Skeletal muscle cell (primary cell): ENCODE results near the gene FASTKD2.
A peak's percentile ranks its signal among the peaks of the same experiment; 100 is the strongest.
"Not testable (repeated sequence)": the region's sequence is repeated elsewhere in the genome, so short reads cannot be mapped to it uniquely, and the experiment has no call there.

ENCODE experiments used
- DNase-seq: peaks from one replicate; pipeline ENCODE4 v3.0.0-alpha.2; 2010; ENCODE audit warnings: low read depth
- H3K4me3 ChIP-seq: 2 replicates; pipeline ENCODE4 v1.5.1; 2011; ENCODE audit warnings: low read depth, mild to moderate bottlenecking, control low read depth, low read length, moderate library complexity

FASTKD2 gene

GRCh38 chr2:206784559-206785353 is 19.4 kb downstream of the FASTKD2 start:
- DNase-seq, result no peak
- no peak overlapping the region for H3K4me3 ChIP-seq

GRCh38 chr2:206790311-206790935 is 25.0 kb downstream of the FASTKD2 start:
- DNase-seq, result no peak
- H3K4me3 ChIP-seq, result no peak overlapping the region

DNA sequence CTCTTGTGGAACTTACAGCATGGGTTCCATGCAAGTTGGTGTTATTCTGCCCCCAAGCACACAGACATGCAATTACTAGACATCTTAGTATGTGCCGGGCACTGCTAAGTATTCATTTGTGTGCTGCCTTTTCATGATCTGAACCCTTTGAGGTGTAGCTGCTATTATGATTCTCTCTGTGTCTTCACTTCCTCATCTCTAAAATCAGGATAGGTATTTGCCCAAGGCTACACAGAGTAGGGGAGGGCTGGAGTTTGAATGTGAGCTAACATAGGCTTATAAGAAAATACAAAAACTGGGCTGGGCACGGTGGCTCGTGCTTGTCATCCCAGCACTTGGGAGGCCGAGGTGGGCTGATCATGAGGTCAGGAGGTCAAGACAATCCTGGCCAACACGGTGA is 27.2 kb downstream of the FASTKD2 start:
- no peak for DNase-seq
- H3K4me3 ChIP-seq, result no peak overlapping the region

DNA sequence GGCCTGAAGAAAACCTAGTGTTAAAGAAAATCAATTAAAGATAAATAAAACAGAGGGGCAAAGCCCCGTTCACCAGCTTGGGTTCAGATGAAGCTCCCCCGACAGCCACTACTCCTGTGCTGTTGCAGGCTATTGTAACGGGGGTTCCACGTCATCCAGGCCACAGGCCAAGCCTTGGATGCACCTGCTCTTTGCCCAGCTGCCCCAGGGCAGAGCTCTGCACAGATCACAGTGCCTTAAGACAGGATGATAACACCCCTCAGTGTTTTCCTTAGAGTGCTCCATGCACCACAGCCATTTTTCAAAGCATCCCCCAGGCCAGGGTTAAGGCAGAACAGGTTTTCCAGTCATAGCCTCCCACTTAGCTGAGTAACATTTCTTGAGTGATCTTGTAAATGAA is 32.0 kb downstream of the FASTKD2 start:
- no peak overlapping the region for H3K4me3 ChIP-seq
- no peak for DNase-seq

DNA sequence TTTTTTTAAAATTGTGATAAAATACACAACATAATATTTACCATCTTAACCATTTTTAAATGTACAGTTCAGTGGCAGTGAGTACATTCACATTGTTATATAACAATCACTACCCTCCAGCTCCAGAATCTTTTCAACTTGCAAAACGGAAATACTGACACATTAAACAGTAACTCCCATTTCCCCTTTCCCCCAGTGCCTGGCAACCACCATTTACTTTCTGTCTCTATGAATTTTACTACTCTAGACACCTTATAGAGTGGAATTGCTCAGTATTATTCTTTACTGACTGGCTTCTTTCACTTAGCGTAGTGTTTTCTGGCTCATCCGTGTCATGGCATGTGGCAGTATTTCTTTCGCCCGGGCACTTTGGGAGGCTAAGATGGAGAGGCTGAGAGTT is 32.6 kb downstream of the FASTKD2 start:
- H3K4me3 ChIP-seq, result no peak overlapping the region

DNA sequence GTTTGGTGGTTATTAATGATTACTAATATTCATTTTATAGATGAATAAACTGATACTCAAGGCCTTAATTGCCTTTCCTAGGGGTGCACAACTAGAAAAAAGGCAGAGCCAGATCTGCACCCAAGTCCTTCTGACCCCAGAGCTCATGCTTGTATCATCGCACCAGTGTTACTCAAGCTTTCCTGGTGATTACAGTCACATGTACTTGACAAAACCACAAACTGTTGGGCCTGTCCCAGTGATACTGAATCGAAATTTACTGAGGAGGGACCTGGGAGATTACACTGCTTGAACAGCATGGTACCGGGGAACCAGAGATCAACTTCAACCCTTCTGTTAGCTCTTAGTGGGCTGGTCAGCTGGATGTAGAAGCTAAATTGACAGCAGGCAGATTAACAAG is 33.7 kb downstream of the FASTKD2 start:
- DNase-seq, result no peak
- no peak overlapping the region for H3K4me3 ChIP-seq

More for the DNA sequence above, 32.6 kb downstream of the FASTKD2 start:
- DNase-seq, result no peak

- DNase-seq, result peak; percentile 49
- H3K4me3 ChIP-seq, result no peak overlapping the region
These were observed 35.4 kb downstream of the FASTKD2 start for GRCh38 chr2:206800506-206801417.

GRCh38 chr2:206801418-206802189 is 36.2 kb downstream of the FASTKD2 start:
- H3K4me3 ChIP-seq, result no peak overlapping the region
- DNase-seq, result no peak

DNA sequence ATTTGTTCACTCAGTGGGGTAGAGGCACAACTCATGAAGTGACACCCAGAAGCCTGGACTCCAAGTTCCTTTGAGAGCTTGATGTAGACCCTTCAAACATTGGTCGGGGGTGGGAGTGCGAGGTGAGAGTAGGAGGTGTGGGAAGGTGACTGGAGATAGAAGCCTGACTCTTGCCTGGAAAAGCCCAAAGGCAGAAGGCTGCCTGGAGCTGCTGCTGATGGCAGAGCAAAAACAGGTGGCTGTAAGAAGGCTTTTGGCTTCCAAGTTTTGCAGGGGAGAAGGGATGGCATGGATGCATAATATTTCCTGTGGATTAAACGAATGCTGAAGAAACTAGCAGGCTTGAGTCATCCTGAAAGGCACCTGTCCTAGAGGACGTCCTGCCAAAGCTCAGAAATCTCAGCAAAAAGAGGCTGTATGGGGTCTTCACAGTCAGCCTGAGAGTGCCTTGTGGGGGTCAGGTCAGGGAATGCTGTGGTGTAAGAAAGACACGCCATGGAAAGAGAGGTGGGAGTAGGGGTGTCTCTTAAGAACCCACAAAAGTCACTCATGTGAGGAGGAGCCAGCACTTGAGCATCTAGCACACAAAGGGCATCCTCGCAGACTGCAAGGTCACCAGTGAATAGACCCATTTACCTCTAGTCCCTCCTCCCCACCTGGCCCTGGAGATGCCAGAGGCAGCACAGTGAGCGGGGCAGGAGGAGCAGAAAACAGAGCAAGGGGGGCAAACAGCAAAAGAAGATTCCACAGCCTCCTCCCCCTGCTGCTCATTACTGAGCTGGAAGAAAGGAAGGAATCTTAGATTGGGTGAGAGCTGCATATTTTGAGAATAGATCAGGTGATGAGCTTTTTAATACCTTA is 37.5 kb downstream of the FASTKD2 start:
- no peak overlapping the region for H3K4me3 ChIP-seq
- DNase-seq, result no peak

DNA sequence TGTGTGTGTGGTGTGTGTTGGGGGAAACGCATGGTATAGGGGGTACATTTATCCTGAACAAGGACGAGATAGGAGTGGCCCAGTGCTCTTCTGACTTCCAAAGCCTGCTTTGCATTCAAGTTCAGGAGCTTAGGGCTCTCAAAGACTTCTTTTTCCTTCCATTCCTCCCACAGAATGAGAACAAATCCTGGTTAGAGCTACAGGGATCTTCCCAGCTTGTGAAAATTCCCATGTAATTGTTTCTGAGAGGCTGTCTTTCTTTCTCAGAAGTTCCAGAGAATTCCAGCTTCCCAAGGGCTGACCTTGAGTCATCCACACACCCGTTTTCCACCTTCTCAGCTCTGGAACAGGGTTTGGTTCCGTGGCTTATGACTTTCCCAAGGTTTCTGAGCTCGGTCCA is 38.9 kb downstream of the FASTKD2 start:
- H3K4me3 ChIP-seq, result no peak overlapping the region
- no peak for DNase-seq

GRCh38 chr2:206805887-206806607 is 40.6 kb downstream of the FASTKD2 start:
- H3K4me3 ChIP-seq, result no peak overlapping the region
- DNase-seq, result no peak

DNA sequence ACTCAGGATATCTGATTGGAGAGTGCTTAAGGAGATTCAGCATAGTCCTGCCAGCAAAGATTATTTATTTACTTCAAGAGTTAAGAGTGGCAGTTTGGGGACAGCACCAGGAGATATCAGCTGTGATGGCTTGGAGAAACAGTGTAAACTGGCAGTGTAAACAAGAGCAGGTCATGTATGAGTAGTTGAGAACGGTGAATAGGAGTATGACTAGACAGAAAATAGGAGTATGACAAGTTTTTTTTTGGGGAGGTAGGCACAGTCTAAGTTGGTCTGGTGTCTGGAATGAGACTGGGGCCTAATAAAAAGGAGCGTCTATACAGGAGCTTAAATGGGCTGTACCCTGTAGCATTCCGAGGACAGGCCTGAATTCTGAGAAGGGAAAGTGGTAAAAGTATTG is 42.2 kb downstream of the FASTKD2 start:
- not testable (repeated sequence) for DNase-seq, H3K4me3 ChIP-seq

DNA sequence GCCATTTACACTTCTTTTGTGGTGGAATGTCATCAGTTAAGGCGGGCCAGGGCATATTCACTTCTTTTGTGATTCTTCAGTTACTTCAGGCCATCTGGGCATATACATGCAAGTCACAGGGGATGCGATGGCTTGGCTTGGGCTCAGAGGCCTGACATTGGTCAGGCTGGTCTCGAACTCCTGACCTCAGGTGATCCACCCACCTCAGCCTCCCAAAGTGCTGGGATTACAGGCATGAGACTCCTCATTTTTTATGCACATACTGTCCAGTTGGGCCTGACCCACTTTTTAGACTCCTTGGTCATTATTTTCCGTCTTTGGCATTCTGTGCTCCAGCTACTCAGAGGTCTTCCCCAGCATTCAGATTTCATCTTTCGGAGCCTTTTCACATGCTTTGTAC is 47.1 kb downstream of the FASTKD2 start:
- not testable (repeated sequence) for DNase-seq, H3K4me3 ChIP-seq

- no peak for DNase-seq
- no peak overlapping the region for H3K4me3 ChIP-seq
These were observed 49.1 kb downstream of the FASTKD2 start for GRCh38 chr2:206814498-206814897.

DNA sequence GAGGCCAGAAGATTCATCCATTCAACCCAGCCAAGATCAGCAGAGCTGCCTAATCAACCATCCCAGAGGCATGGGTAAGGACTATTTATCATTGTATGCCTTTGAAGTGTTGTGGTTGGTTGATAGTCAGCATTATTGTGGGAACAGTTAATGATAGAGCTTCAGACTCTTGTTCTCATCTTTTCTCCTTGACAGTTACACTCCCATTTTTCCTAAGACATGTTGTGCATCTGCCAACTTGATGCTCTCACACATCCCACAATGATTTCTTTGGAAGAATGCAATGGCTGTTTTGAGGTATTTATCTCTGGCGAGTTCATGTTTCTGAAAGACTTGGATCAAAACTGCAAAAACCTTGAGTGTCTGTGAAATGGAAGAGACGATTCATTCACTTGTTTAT is 55.4 kb downstream of the FASTKD2 start:
- H3K4me3 ChIP-seq, result no peak overlapping the region
- DNase-seq, result no peak

DNA sequence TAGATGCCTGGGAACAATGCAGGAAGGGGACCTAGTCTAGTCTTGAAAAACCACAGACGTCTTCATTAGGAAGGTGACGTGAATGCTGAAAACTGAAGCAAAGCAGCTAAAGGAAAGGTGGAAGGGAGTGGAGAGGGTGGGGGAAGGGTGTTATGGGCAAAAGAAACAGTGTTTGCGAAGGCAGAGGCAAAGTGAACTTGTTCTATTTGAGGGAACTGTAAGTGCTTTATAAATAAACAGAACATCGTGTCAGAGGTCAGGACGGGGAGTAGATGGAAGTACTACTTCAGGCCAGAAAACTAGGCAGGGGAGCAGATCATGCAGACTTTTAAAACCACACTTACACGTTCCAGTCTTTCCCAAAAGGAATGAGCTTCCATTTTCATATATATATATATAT is 57.8 kb downstream of the FASTKD2 start:
- no peak overlapping the region for H3K4me3 ChIP-seq
- DNase-seq, result no peak

- DNase-seq, result no peak
- no peak overlapping the region for H3K4me3 ChIP-seq
These were observed 58.7 kb downstream of the FASTKD2 start for GRCh38 chr2:206824087-206824618.

- DNase-seq, result no peak
- H3K4me3 ChIP-seq, result no peak overlapping the region
These were observed 59.6 kb downstream of the FASTKD2 start for GRCh38 chr2:206824993-206825392.
